ENCODE measurements around the gene VGLL4. TPM values are rescaled to one million over a fixed set of nuclear protein-coding genes. Genes with fewer than 3 reads are reported as not detected.

The VGLL4 gene
- polyA plus RNA-seq, 3 donors = 8.5 to 13.2 (median 10.0) TPM

DNA sequence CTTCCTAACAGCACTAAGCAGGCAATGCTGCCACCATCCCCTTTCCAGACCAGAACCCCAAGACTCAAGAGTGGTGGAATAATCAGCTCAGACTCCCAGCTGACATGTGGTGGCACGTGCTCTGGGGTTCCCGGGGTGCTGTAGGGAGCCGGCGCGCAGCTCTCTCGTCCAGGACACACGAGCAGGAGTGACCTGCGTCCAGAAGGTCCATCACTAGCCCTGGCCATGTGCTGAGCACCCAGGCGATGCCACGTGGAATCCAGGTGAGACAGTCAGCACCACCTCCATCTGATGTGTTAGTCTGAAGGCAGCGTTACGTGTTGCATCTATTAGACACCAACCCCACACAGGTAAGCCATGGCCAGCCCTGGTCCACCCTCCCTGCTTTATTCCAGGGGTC, 78.2 kb downstream of the VGLL4 start:
- no peak overlapping the region for H3K4me3 Mint-ChIP-seq

DNA sequence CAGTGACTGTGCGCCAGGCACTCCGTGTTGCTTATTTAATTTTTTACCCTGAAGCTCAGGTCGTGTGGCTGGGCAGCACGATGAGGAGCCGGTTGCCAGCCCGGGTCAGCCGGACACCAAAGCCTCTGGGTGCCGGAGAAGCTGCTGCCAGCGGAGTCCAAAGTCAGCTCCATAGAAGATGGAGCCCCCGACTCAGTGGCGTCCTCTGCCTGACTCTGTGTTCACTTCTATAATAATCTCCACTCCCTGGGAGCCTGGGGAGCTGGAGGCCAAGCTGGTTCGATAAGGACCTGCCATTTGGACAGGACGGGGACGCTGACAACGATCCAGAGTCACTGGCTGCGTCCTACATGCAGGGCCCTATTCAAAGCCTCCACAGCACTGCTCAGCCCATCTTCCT, 78.6 kb downstream of the VGLL4 start:
- Mint-ChIP-seq H3K9me3 (no peaks in the 10 kb centered on the region), H3K36me3 (peaks cover 39 to 74% of the 10 kb centered on the region in 2 donors), H3K4me1 (peaks cover 3% of the 10 kb centered on the region), H3K27ac (peak overlapping the region in 3 of 7 donors; percentile 33 to 72 (median 36)), H3K27me3 (ENCODE audit: low read depth in 3 of 3) (no peaks in the 10 kb centered on the region), H3K4me3 (no peak overlapping the region)
- Histone ChIP-seq H3K9ac (ENCODE audit: insufficient read depth, low read length, poor library complexity, severe bottlenecking) (no peak overlapping the region), H3K27ac (ENCODE audit: low read depth in 1 of 2, low read length in 2 of 2) (no peak overlapping the region), H3K9me3 (replicated peaks in 1 of 2; ENCODE audit: control insufficient read depth in 1 of 2, insufficient read depth in 1 of 2, low read length in 2 of 2) (no peaks in the 10 kb centered on the region), H3K79me2 (ENCODE audit: insufficient read depth, low read length) (peaks cover 31% of the 10 kb centered on the region), H3K27me3 (ENCODE audit: control insufficient read depth in 2 of 2, insufficient read depth in 2 of 2, low read length in 2 of 2) (no peaks in the 10 kb centered on the region), H2AFZ (ENCODE audit: insufficient read depth, low read depth, low read length, poor library complexity, severe bottlenecking) (no peak overlapping the region), H4K20me1 (ENCODE audit: insufficient read depth, low read length) (peaks cover 83% of the 10 kb centered on the region), H3K4me3 (replicated peaks in 1 of 3; ENCODE audit: low read depth in 2 of 3, low read length in 3 of 3) (no peak overlapping the region), H3K4me1 (ENCODE audit: control insufficient read depth in 1 of 2, insufficient read depth in 2 of 2, low read length in 2 of 2) (no peaks in the 10 kb centered on the region), H3K36me3 (replicated peaks in 1 of 2; ENCODE audit: control insufficient read depth in 1 of 2, insufficient read depth in 2 of 2, low read length in 2 of 2) (peaks cover 24 to 74% of the 10 kb centered on the region in 2 donors), H3K4me2 (replicated peaks; ENCODE audit: extremely low read depth, low read length, poor library complexity, severe bottlenecking) (no peak overlapping the region)
- intact Hi-C loops (cut with micrococcal nuclease) = no loop called here
- TF ChIP-seq, protein P1, sequence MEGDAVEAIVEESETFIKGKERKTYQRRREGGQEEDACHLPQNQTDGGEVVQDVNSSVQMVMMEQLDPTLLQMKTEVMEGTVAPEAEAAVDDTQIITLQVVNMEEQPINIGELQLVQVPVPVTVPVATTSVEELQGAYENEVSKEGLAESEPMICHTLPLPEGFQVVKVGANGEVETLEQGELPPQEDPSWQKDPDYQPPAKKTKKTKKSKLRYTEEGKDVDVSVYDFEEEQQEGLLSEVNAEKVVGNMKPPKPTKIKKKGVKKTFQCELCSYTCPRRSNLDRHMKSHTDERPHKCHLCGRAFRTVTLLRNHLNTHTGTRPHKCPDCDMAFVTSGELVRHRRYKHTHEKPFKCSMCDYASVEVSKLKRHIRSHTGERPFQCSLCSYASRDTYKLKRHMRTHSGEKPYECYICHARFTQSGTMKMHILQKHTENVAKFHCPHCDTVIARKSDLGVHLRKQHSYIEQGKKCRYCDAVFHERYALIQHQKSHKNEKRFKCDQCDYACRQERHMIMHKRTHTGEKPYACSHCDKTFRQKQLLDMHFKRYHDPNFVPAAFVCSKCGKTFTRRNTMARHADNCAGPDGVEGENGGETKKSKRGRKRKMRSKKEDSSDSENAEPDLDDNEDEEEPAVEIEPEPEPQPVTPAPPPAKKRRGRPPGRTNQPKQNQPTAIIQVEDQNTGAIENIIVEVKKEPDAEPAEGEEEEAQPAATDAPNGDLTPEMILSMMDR (IDR thresholded peaks at IDR 0.05) = no peak
- no peak for DNase-seq
- 100% methylated on average over 15 of the region's 16 CpGs for WGBS (ENCODE audit: insufficient coverage)

More for the DNA sequence above, 78.2 kb downstream of the VGLL4 start:
- Histone ChIP-seq H4K20me1 (ENCODE audit: insufficient read depth, low read length) (peaks cover 80% of the 10 kb centered on the region), H3K27me3 (ENCODE audit: control insufficient read depth in 2 of 2, insufficient read depth in 2 of 2, low read length in 2 of 2) (no peaks in the 10 kb centered on the region), H3K9ac (ENCODE audit: insufficient read depth, low read length, poor library complexity, severe bottlenecking) (no peak overlapping the region), H3K79me2 (ENCODE audit: insufficient read depth, low read length) (peaks cover 31% of the 10 kb centered on the region), H2AFZ (ENCODE audit: insufficient read depth, low read depth, low read length, poor library complexity, severe bottlenecking) (no peak overlapping the region), H3K4me1 (ENCODE audit: control insufficient read depth in 1 of 2, insufficient read depth in 2 of 2, low read length in 2 of 2) (peaks cover 3 to 4% of the 10 kb centered on the region in 2 donors), H3K9me3 (replicated peaks in 1 of 2; ENCODE audit: control insufficient read depth in 1 of 2, insufficient read depth in 1 of 2, low read length in 2 of 2) (no peaks in the 10 kb centered on the region), H3K36me3 (replicated peaks in 1 of 2; ENCODE audit: control insufficient read depth in 1 of 2, insufficient read depth in 2 of 2, low read length in 2 of 2) (peaks cover 24 to 69% of the 10 kb centered on the region in 2 donors), H3K27ac (ENCODE audit: low read depth in 1 of 2, low read length in 2 of 2) (no peak overlapping the region), H3K4me2 (replicated peaks; ENCODE audit: extremely low read depth, low read length, poor library complexity, severe bottlenecking) (no peak overlapping the region), H3K4me3 (replicated peaks in 1 of 3; ENCODE audit: low read depth in 2 of 3, low read length in 3 of 3) (no peak overlapping the region)
- intact Hi-C loops (cut with micrococcal nuclease) = no loop called here
- DNase-seq = no peak
- no peaks in the 10 kb centered on the region for H3K9me3 Mint-ChIP-seq
- H3K4me1 Mint-ChIP-seq = peaks cover 8% of the 10 kb centered on the region
- WGBS (ENCODE audit: insufficient coverage) = 98% methylated on average over 12 of the region's 12 CpGs
- H3K36me3 Mint-ChIP-seq = peaks cover 39 to 74% of the 10 kb centered on the region in 2 donors
- no peaks in the 10 kb centered on the region for H3K27me3 Mint-ChIP-seq (ENCODE audit: low read depth in 3 of 3)
- TF ChIP-seq, protein P1 (IDR thresholded peaks at IDR 0.05) = no peak
- peak overlapping the region in 3 of 7 donors; percentile 33 to 72 (median 36) for H3K27ac Mint-ChIP-seq
